Transverse colon (tissue), 4 donors: Measurements from ENCODE around the gene DPYD. TPM values are rescaled to one million over a fixed set of nuclear protein-coding genes. Genes with fewer than 3 reads are reported as not detected.

ENCODE experiments used
- DNase-seq: peaks from one replicate; pipeline ENCODE4 v3.0.0-alpha.2; 2019
- H3K27ac ChIP-seq, 4 donors: fragments of 200-600 bp; sonication (generic); 2 replicates each; pipeline ENCODE4 v1.5.1; 2016 to 2018; ENCODE audit warnings: inconsistent platforms in 4 of 4
- H3K27me3 ChIP-seq: fragments of 200-600 bp; sonication (generic); 2 replicates; pipeline ENCODE4 v1.5.1; 2017; ENCODE audit warnings: inconsistent platforms
- H3K36me3 ChIP-seq, 4 donors: fragments of 200-600 bp; sonication (generic); 2 replicates each; pipeline ENCODE4 v1.5.1; 2017 to 2019; ENCODE audit warnings: inconsistent platforms in 4 of 4
- H3K4me1 ChIP-seq, 4 donors: fragments of 200-600 bp; sonication (generic); 2 replicates each; pipeline ENCODE4 v1.5.1; 2017 to 2020; ENCODE audit warnings: inconsistent platforms in 4 of 4
- H3K4me3 ChIP-seq, 4 donors: fragments of 200-600 bp; sonication (generic); 1 replicate in 1 of 4; 2 replicates in 3 of 4; pipeline versions ENCODE4 v1.5.1 to v1.6.1; 2017 to 2019; ENCODE audit warnings: inconsistent platforms in 4 of 4
- H3K9me3 ChIP-seq, 2 donors: fragments of 200-600 bp; sonication (generic); 2 replicates each; pipeline ENCODE4 v1.5.1; 2017 to 2019; ENCODE audit warnings: inconsistent platforms in 2 of 2
- EP300 ChIP-seq: sonication (generic); formaldehyde crosslinking; IDR thresholded peaks from one replicate; pipeline ENCODE4 v1.6.1; 2017; ENCODE audit warnings: antibody characterized with exemption, low read depth
- POLR2A ChIP-seq: fragments of 450-650 bp; IDR thresholded peaks from one replicate; pipeline ENCODE4 v1.6.1; 2016; ENCODE audit warnings: antibody characterized with exemption, mild to moderate bottlenecking, moderate library complexity
- POLR2AphosphoS5 ChIP-seq, 3 donors: sonication (generic); formaldehyde crosslinking; IDR thresholded peaks; one replicate each; pipeline ENCODE4 v1.6.1; 2016; ENCODE audit warnings: antibody characterized with exemption in 3 of 3
- WGBS, 2 donors: methylation state at CpG; one replicate each; pipeline ENCODE4 v1.1.5; 2018; ENCODE audit warnings: low coverage in 1 of 2; 5-methylcytosine and 5-hydroxymethylcytosine counted together
- in situ Hi-C, 4 donors: fragments of 200-750 bp; cut with MboI; loops; one replicate each; pipeline versions ENCODE4 v1.15.0 to v1.15.1; 2017; ENCODE audit warnings: low sequenced_read_pairs in 3 of 4, low pct_ligation_motif_present in 1 of 4, low pct_unique_long_range_greater_than_20kb in 1 of 4
- intact Hi-C: fragments of 100-400 bp; cut with DNase I; formaldehyde crosslinking; loops from one replicate; pipeline ENCODE4 v1.15.1; 2023; ENCODE audit warnings: low total_unique reads
- total RNA-seq, 4 donors: library from RNA; depleted of rRNA; stranded (reverse); fragments of >200 nt; gene quantifications; one replicate each; pipeline ENCODE4 v1.1.0, GENCODE V29; 2016
- TF ChIP-seq, protein P1 (sequence below), 5 experiments: fragments of 200-600 bp in 3 of 5; fragments of 450-650 bp in 2 of 5; sonication (generic) in 3 of 5; IDR thresholded peaks; 1 replicate in 2 of 5; 2 replicates in 3 of 5; pipeline ENCODE4 v1.5.1; 2016 to 2017; ENCODE audit warnings: antibody characterized with exemption in 5 of 5, inconsistent platforms in 3 of 5, mild to moderate bottlenecking in 2 of 5, moderate library complexity in 1 of 5

DPYD gene
- total RNA-seq, 4 donors from 2014 or later: 11.2 to 34.8 (median 26.0) TPM

GRCh38 chr1:97423403-97423802, 497.4 kb downstream of the DPYD start:
- WGBS, 2 donors: 60 to 64% methylated on average over 1 to 2 of the region's 2 CpGs
- Histone ChIP-seq H3K4me1 (no peaks in the 10 kb centered on the region), H3K9me3 (no peaks in the 10 kb centered on the region), H3K4me3 (no peak overlapping the region), H3K27ac (no peak overlapping the region), H3K27me3 (no peaks in the 10 kb centered on the region), H3K36me3 (no peaks in the 10 kb centered on the region)
- intact Hi-C loops (no loop called here), in situ Hi-C loops (no loop called here)
- no peak for DNase-seq
- TF ChIP-seq POLR2A (no peak), EP300 (no peak), POLR2AphosphoS5 (IDR thresholded peaks at IDR 0.05) (no peak)
- TF ChIP-seq, protein P1, sequence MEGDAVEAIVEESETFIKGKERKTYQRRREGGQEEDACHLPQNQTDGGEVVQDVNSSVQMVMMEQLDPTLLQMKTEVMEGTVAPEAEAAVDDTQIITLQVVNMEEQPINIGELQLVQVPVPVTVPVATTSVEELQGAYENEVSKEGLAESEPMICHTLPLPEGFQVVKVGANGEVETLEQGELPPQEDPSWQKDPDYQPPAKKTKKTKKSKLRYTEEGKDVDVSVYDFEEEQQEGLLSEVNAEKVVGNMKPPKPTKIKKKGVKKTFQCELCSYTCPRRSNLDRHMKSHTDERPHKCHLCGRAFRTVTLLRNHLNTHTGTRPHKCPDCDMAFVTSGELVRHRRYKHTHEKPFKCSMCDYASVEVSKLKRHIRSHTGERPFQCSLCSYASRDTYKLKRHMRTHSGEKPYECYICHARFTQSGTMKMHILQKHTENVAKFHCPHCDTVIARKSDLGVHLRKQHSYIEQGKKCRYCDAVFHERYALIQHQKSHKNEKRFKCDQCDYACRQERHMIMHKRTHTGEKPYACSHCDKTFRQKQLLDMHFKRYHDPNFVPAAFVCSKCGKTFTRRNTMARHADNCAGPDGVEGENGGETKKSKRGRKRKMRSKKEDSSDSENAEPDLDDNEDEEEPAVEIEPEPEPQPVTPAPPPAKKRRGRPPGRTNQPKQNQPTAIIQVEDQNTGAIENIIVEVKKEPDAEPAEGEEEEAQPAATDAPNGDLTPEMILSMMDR (IDR thresholded peaks at IDR 0.05): no peak

DNA sequence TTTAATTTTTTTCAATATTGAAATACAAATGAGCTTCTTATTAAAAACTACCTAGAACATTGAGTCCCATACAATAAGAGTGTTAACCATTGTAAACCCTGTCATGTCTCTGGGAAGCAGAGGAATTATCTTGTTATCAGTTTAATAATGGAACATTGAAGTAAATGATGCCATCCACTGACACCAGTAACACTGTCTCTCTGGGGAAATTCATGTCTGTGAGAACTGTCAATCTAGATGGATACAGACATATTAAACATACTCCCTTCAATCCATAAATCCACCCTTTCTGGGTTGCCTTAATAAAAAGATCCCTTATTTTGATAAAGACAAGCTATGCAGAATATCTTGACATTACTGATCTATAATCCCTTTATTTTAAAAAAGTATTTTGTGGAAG, 503.2 kb downstream of the DPYD start:
- H3K4me3 ChIP-seq: no peak overlapping the region
- no peaks in the 10 kb centered on the region for H3K27me3 ChIP-seq
- no peak for DNase-seq
- intact Hi-C loops (no loop called here), in situ Hi-C loops (no loop called here)
- H3K27ac ChIP-seq: no peak overlapping the region
- H3K36me3 ChIP-seq: no peaks in the 10 kb centered on the region
- no peaks in the 10 kb centered on the region for H3K4me1 ChIP-seq
- H3K9me3 ChIP-seq: no peaks in the 10 kb centered on the region
- TF ChIP-seq POLR2A: no peak
- TF ChIP-seq EP300: no peak
- TF ChIP-seq, protein P1 (IDR thresholded peaks at IDR 0.05): no peak

DNA sequence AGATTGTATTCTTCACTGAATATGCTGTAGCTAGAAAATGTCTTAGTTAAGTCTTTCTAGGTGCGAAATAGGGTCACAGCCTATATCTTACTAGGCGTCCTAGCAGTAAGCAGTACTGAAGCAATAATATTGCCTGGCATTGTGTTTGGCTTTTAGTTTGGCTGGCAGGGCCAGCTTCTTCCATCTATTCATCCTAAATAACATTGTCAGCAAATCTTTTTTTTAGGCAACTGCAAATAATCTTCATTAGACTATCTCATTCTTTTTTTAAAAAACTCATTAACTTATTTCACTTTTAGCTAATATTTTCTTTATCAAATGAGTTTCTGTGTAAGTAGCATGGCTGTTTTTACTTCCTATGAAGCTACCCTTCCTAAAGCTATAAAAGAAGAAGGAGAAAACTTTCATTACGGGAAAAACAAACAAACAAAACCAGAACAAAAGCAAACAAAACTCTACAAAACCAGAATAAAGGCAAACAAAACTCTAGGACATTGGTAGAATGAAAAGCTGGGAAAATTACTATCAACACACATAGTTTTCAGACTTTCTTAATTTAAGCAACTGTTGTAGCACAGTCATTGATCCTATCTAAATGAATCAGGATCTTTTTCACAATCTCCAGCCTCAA, 506.0 kb downstream of the DPYD start:
- in situ Hi-C loops: no loop called here
- Histone ChIP-seq H3K36me3 (no peaks in the 10 kb centered on the region), H3K4me3 (no peak overlapping the region), H3K27ac (no peak overlapping the region), H3K9me3 (no peaks in the 10 kb centered on the region), H3K4me1 (no peaks in the 10 kb centered on the region), H3K27me3 (no peaks in the 10 kb centered on the region)
- no peak for DNase-seq
- intact Hi-C loops: no loop called here
- no peak for TF ChIP-seq POLR2AphosphoS5 (IDR thresholded peaks at IDR 0.05)
- no peak for TF ChIP-seq EP300
- TF ChIP-seq POLR2A: no peak
- TF ChIP-seq, protein P1 (IDR thresholded peaks at IDR 0.05): no peak
- WGBS, 2 donors: 82 to 86% methylated on average over 3 of the region's 3 CpGs

GRCh38 chr1:97412737-97413136, 508.1 kb downstream of the DPYD start:
- TF ChIP-seq POLR2AphosphoS5 (IDR thresholded peaks at IDR 0.05): no peak
- TF ChIP-seq, protein P1 (IDR thresholded peaks at IDR 0.05): no peak
- no peak for TF ChIP-seq POLR2A
- no peak for TF ChIP-seq EP300
- DNase-seq: no peak
- Histone ChIP-seq H3K4me3 (no peak overlapping the region), H3K36me3 (no peaks in the 10 kb centered on the region), H3K27me3 (no peaks in the 10 kb centered on the region), H3K27ac (no peak overlapping the region), H3K4me1 (no peaks in the 10 kb centered on the region), H3K9me3 (no peaks in the 10 kb centered on the region)
- in situ Hi-C loops (no loop called here), intact Hi-C loops (no loop called here)
- 0% methylated on average over 1 of the region's 1 CpG for WGBS, 2 donors
